ENCODE measurements around the gene SRPRB. TPM values are rescaled to one million over a fixed set of nuclear protein-coding genes. Genes with fewer than 3 reads are reported as not detected.
A peak's percentile ranks its signal among the peaks of the same experiment; 100 is the strongest.

The SRPRB gene
- total RNA-seq, 1 experiment from 2014 or later = 56.6 TPM

GRCh38 chr3:133865136-133865855 lies 59.7 kb downstream of the SRPRB start:
- peak; percentile 21 for DNase-seq (ENCODE audit: low read depth)

- no peak for DNase-seq (ENCODE audit: low read depth)
These were observed 60.5 kb downstream of the SRPRB start for GRCh38 chr3:133866141-133866540.

GRCh38 chr3:133868186-133868585 lies 62.6 kb downstream of the SRPRB start:
- DNase-seq (ENCODE audit: low read depth) = no peak

GRCh38 chr3:133868758-133869475 lies 63.3 kb downstream of the SRPRB start:
- DNase-seq (ENCODE audit: low read depth) = no peak

GRCh38 chr3:133869586-133869985 lies 64.0 kb downstream of the SRPRB start:
- no peak for DNase-seq (ENCODE audit: low read depth)

- DNase-seq (ENCODE audit: low read depth) = no peak
These were observed 65.2 kb downstream of the SRPRB start for GRCh38 chr3:133870822-133871221.

Other genes starting within 250 kb of the SRPRB start
- gene CDV3, start 232.1 kb upstream of the SRPRB start, total RNA-seq (2014; rRNA removed) = 166 and 176 TPM in 2 replicates
- 47.3 and 54.4 TPM in 2 replicates for gene TOPBP1, start 143.9 kb upstream of the SRPRB start, total RNA-seq (2014; rRNA removed)
- gene TF, start 59.4 kb upstream of the SRPRB start, total RNA-seq (2014; rRNA removed) = not detected in 2 replicates
- gene RAB6B, start 90.1 kb downstream of the SRPRB start, total RNA-seq (2014; rRNA removed) = 0.32 and 0.69 TPM in 2 replicates
- 0.11 and 0.32 TPM in 2 replicates for gene SLCO2A1, start 224.1 kb downstream of the SRPRB start, total RNA-seq (2014; rRNA removed)